GM12891 (cell line): ENCODE data around the gene TMEM266.

Source experiments
- PAX5 ChIP-seq: IDR thresholded peaks from 2 replicates; pipeline ENCODE4 v1.6.1; 2011; ENCODE audit warnings: low read length, moderate library complexity, mild to moderate bottlenecking; ENCODE audit not compliant: insufficient read depth, severe bottlenecking
- POLR2A ChIP-seq: IDR thresholded peaks from 2 replicates; pipeline ENCODE4 v1.6.1; 2011; ENCODE audit warnings: low read depth, low read length, control low read depth
- POLR2AphosphoS5 ChIP-seq: IDR thresholded peaks from 2 replicates; pipeline ENCODE4 v1.6.1; 2011; ENCODE audit warnings: low read depth, low read length, control low read depth
- POU2F2 ChIP-seq: IDR thresholded peaks from 2 replicates; pipeline ENCODE4 v1.6.1; 2011; ENCODE audit warnings: low read depth, mild to moderate bottlenecking, control low read depth, low read length, moderate library complexity
- SPI1 ChIP-seq: IDR thresholded peaks from 2 replicates; pipeline ENCODE4 v1.6.1; 2011; ENCODE audit warnings: low read depth, low read length, control low read depth
- TAF1 ChIP-seq: IDR thresholded peaks from 2 replicates; pipeline ENCODE4 v1.6.1; 2011; ENCODE audit warnings: low read depth, low read length, control low read depth

DNA sequence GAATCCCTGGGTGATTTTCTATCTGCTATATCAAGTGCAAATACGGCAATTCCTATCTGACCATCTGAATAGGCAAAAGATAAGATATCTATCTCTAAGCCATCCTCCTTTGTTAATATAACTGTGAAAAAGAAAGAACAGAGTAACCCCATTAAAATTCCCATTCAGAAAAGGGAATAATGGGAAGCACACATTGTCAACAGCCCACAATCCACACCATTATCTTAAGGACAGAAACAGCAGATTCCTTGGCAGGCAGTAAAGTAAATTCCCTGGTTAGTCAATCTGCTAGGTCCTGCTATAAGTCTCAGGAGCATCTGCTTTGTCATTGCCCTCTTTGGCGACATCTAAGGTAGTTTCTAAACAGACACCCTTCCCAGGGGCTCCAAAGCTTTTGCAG, 25.7 kb upstream of the TMEM266 start:
- no peak for TF ChIP-seq TAF1
- TF ChIP-seq POLR2AphosphoS5: no peak
- TF ChIP-seq POLR2A: no peak
- TF ChIP-seq SPI1: no peak
- TF ChIP-seq PAX5: no peak
- no peak for TF ChIP-seq POU2F2
